DND-41 (cell line): ENCODE measurements around the gene ONECUT3.

Experiments used
- EZH2 ChIP-seq: IDR thresholded peaks from 3 replicates; pipeline ENCODE4 v1.6.1; 2012; ENCODE audit warnings: borderline replicate concordance, low read depth, mild to moderate bottlenecking, moderate library complexity, low read length, inconsistent platforms; ENCODE audit not compliant: severe bottlenecking
- TF ChIP-seq, protein P1 (sequence below): IDR thresholded peaks from 2 replicates; pipeline ENCODE4 v1.5.1; 2012; ENCODE audit warnings: borderline replicate concordance, low read length, moderate library complexity, mild to moderate bottlenecking; ENCODE audit not compliant: poor library complexity, severe bottlenecking; ENCODE audit errors: extremely low read depth

DNA sequence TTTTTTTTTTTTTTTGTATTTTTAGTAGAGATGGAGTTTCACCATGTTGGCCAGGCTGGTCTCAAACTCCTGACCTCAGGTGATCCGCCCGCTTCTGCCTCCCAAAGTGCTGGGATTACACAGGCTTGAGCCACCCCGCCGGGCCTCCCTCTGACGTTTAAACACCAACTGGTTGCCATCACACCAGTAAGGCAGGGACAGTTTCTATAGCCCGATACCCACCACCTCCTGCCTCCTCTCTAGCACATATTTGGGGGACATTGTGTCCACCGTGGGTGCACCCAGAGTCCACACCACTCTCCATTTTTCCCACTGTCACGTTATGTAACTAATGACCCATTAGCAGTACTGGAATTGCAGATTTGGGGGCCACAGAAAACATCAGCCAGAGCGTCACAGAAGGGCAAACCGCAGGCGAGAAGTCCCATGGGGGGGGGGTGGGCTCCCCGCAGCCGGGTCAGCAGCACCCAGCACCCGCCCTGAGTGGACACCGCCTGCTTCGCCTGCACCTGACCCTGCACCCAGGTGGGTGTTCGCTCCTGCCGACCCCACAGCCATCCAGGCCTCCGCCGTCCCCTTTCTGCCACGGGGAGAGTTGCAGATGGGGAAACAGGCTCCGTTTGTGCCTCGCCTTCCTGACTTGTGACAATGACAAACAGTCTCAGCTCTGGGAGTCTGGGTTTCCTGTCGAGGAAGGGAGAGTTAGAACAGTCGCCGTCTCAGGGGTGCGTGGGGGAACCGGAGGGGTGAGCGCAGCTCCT lies 3.6 kb downstream of the ONECUT3 start:
- TF ChIP-seq, protein P1, sequence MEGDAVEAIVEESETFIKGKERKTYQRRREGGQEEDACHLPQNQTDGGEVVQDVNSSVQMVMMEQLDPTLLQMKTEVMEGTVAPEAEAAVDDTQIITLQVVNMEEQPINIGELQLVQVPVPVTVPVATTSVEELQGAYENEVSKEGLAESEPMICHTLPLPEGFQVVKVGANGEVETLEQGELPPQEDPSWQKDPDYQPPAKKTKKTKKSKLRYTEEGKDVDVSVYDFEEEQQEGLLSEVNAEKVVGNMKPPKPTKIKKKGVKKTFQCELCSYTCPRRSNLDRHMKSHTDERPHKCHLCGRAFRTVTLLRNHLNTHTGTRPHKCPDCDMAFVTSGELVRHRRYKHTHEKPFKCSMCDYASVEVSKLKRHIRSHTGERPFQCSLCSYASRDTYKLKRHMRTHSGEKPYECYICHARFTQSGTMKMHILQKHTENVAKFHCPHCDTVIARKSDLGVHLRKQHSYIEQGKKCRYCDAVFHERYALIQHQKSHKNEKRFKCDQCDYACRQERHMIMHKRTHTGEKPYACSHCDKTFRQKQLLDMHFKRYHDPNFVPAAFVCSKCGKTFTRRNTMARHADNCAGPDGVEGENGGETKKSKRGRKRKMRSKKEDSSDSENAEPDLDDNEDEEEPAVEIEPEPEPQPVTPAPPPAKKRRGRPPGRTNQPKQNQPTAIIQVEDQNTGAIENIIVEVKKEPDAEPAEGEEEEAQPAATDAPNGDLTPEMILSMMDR = no peak
- no peak for TF ChIP-seq EZH2
